Activated CD4-positive, CD25-positive, alpha-beta regulatory T cell treated with anti-CD3 and anti-CD28 coated beads, Interleukin-2, amount 50 U/mL, for 16 hours (primary cell): ENCODE measurements around the gene IKBIP.
"Not testable (repeated sequence)": the region's sequence is repeated elsewhere in the genome, so short reads cannot be mapped to it uniquely, and the experiment has no call there.

Experiments
- DNase-seq: peaks from one replicate; pipeline ENCODE4 v3.0.0-alpha.2; 2020; ENCODE audit warnings: low read depth, low spot score

Gene IKBIP

GRCh38 chr12:98637068-98637467, 7.5 kb downstream of the IKBIP start:
- DNase-seq = no peak

DNA sequence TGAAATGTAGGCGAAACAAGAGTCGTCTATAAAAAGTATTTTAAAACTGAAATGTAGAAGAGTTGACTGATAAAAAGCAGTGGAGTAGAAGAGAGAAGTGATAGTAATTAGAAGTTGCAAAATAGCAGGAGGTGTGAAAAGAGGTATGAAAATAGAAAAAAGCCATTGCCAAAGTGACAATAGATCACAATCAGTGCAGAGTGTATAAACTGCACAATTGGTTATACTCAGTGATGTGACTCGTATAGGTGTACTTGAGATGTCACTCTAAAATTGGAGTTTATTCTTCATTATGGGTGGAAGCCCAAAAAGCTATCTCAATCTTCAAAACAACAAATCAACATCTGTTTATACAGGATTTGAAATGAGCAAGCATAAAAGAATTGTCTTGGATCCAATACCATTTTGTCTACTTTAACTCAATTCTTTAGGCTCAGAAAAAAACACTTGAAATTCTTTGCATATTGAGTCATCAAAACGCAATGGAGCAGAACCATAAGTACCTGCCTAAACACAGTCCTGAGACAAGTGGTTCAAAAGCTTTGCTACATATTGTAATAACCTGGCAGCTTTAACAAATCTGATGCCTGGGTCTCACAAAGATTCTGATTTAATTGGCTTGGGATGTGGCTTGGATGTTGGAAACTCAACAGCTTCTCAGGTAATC, 8.8 kb downstream of the IKBIP start:
- no peak for DNase-seq

DNA sequence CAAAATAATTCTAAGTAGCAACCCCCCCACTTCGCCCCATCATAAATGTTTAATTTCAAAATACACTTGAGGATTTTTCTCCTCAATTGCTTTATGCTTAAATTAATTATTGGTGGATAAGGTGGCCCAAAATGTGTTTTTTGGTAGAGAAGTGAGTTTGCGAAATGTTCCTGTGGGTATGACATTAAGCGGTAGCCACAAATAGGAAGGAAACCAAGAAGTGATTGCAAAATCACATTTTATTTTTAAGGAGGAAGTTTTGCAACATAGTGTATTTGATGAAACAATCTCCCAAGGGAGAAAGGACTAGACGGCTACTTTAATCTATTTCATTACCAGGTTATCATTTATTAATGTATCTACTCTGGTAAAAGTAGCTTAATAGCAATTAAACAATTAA, 25.6 kb downstream of the IKBIP start:
- no peak for DNase-seq

- no peak for DNase-seq
Observed at GRCh38 chr12:98612696-98613334, 31.8 kb downstream of the IKBIP start.

- no peak for DNase-seq
Observed at GRCh38 chr12:98610596-98610995, 34.0 kb downstream of the IKBIP start.

GRCh38 chr12:98606359-98606988, 38.1 kb downstream of the IKBIP start:
- DNase-seq = no peak

GRCh38 chr12:98601924-98602323, 42.7 kb downstream of the IKBIP start:
- DNase-seq = no peak

GRCh38 chr12:98597313-98597712, 47.3 kb downstream of the IKBIP start:
- not testable (repeated sequence) for DNase-seq

- no peak for DNase-seq
Observed at GRCh38 chr12:98595243-98595988, 49.2 kb downstream of the IKBIP start.

GRCh38 chr12:98594050-98594835, 50.3 kb downstream of the IKBIP start:
- peak; percentile 9 for DNase-seq

DNA sequence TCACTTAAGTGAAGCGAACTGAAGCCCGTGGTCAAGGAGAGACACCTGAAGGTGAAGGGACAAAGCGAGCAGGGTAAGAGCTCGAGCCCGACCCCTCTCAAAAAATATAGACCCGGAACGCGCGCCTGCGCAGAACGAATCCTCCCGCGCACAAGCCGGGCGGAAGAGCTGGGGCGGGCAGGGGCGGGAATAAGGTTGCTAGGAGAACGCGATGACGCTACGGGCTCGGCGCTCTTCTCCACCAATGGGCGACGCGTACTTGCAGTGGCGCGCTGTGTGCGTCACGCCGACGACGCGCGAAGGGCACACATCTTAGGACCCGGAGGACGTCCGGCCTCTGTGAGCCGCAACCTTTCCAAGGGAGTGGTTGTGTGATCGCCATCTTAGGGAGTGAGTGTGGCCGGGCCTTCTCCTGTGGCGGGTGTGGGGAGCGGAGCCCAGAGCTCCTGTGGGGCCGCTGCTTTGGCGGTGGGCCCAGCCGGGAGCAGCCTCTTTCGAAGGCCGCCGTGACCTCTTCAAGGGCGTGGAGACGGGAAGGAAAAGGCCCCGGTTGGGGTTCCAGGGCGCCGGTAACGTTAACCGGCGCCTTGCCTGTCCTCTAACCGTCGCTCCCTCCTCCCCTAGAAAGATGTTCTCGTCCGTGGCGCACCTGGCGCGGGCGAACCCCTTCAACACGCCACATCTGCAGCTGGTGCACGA, 51.1 kb downstream of the IKBIP start, which contains the start of gene SLC25A3:
SLC25A3 (plus strand) TSS at position 336 of the 699 bp plus-strand sequence; CDS start at position 629, 293 bp downstream.
- DNase-seq = peak; percentile 89

DNA sequence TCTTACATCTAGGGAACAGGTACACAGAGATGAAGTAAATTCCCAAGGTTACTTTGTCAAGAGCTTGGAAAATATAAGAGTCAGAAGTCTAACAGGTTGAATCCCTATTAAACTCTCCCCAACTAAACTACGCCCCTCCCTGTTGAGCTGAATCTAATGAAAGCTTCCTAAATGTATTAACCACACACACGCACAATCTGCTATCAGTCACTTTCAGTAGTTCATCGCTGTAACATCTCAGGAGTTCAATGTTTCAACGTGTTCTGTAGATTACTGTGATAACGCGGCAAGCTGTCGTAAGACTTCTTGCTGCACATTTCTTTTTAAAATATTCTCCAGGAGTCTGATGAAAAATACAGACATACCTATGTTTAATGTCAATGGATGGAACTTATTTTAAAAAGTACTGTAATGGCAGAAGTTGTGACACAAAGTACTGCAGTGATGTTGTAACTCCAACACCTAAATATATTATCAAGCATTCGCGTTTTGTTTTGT, 51.7 kb downstream of the IKBIP start:
- no peak for DNase-seq

DNA sequence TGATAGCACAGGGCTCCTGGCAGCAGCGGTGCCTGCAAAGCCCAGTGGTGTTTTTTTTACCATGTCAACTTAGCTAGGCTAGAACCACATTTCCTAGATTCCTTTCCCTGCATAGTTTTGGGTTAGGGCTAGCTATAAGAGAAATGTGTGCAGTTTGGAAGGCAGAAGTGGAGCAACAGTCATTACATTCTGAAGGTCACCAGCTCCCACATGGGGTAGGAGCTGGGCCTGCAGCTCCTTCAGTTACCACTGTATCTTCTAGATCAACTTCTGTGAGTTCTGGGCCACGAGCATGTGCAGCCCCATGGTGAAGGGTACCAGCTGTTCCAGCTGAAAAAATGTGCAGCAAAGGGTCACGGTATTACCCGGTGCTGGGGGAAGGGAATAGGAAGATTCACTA, 53.4 kb downstream of the IKBIP start:
- DNase-seq = no peak

GRCh38 chr12:98587084-98587483, 57.5 kb downstream of the IKBIP start:
- no peak for DNase-seq

GRCh38 chr12:98582093-98582492, 62.5 kb downstream of the IKBIP start:
- DNase-seq = no peak

DNA sequence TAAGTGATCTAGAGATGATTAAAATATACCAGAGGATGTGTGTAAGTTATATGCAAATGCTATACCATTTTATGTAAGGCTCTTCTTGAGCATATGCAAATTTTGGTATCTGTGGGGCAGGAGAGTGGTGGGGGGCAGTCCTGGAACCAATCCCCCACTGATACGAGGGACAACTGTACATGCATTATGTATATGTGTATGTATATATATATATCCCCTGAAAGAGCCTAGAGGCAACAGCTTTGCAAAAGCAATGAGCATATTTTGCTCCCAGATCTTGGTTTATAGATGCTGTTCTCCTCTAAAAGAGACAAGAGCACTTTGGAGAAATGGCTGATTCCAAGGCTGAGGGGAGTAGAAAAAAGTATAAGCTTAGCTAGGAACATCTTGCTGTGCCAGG, 63.5 kb downstream of the IKBIP start:
- DNase-seq = no peak

GRCh38 chr12:98580695-98581094, 63.9 kb downstream of the IKBIP start:
- DNase-seq = no peak

- no peak for DNase-seq
Observed at GRCh38 chr12:98579835-98580234, 64.8 kb downstream of the IKBIP start.

DNA sequence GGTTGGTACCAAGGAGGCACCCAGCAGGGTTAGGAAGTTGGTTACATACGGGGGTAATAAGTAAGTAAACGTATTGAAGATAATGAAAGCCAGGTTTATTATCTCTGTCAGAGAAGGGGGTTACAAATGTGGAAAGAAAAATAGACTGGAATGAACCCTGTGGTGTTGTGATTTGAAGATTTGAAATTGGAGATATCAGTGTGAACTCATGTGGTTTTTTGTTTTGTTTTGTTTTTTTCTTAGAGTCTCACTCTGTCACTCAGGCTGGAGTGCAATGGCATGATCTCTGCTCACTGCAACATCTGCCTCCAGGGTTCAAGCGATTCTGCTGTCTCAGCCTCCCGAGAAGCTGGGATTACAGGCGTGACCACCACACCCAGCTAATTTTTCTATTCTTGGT, 65.2 kb downstream of the IKBIP start:
- DNase-seq = no peak

GRCh38 chr12:98578821-98579220, 65.8 kb downstream of the IKBIP start:
- no peak for DNase-seq

- DNase-seq = no peak
Observed at GRCh38 chr12:98578392-98578791, 66.2 kb downstream of the IKBIP start.
